HFFc6 (cell line): Measurements from ENCODE around the gene DSG2. TPM values are rescaled to one million over a fixed set of nuclear protein-coding genes. Genes with fewer than 3 reads are reported as not detected.
A peak's percentile ranks its signal among the peaks of the same experiment; 100 is the strongest.

Experiments
- DNase-seq: peaks from one replicate; pipeline ENCODE4 v3.0.0-alpha.2; 2018
- H3K27ac Mint-ChIP-seq: 2 replicates; pipeline ENCODE4 v1.8.0; 2020; ENCODE audit warnings: mild to moderate bottlenecking, mixed read lengths
- H3K27me3 Mint-ChIP-seq: 2 replicates; pipeline ENCODE4 v1.8.0; 2021; ENCODE audit warnings: mild to moderate bottlenecking, moderate library complexity, mixed read lengths; ENCODE audit not compliant: insufficient read depth
- H3K36me3 Mint-ChIP-seq: 2 replicates; pipeline ENCODE4 v1.8.0; 2021; ENCODE audit warnings: low read depth, mixed read lengths
- H3K4me1 Mint-ChIP-seq: 2 replicates; pipeline ENCODE4 v1.8.0; 2020; ENCODE audit warnings: low read depth, mixed read lengths
- H3K4me3 Mint-ChIP-seq: 2 replicates; pipeline ENCODE4 v1.8.0; 2020; ENCODE audit warnings: mild to moderate bottlenecking, moderate library complexity, mixed read lengths
- H3K9me3 Mint-ChIP-seq: 2 replicates; pipeline ENCODE4 v1.8.0; 2020; ENCODE audit warnings: mild to moderate bottlenecking, mixed read lengths
- CTCF ChIP-seq: fragments of 200-600 bp; sonication (generic); IDR thresholded peaks from 2 replicates; pipeline ENCODE4 v1.5.0; 2021; ENCODE audit warnings: antibody characterized with exemption, mild to moderate bottlenecking
- total RNA-seq, 6 experiments: library from RNA; stranded (reverse); fragmentation: NEBNext Ultra II Directional; extraction: Animal tissue kit (Norgen Biotek cat#: 25700); gene quantifications; 2 replicates in 1 of 6; 3 replicates in 5 of 6; pipeline ENCODE4 v1.2.3, GENCODE V29; 2021

Gene DSG2
- total RNA-seq, 6 experiments from 2014 or later = not detected

DNA sequence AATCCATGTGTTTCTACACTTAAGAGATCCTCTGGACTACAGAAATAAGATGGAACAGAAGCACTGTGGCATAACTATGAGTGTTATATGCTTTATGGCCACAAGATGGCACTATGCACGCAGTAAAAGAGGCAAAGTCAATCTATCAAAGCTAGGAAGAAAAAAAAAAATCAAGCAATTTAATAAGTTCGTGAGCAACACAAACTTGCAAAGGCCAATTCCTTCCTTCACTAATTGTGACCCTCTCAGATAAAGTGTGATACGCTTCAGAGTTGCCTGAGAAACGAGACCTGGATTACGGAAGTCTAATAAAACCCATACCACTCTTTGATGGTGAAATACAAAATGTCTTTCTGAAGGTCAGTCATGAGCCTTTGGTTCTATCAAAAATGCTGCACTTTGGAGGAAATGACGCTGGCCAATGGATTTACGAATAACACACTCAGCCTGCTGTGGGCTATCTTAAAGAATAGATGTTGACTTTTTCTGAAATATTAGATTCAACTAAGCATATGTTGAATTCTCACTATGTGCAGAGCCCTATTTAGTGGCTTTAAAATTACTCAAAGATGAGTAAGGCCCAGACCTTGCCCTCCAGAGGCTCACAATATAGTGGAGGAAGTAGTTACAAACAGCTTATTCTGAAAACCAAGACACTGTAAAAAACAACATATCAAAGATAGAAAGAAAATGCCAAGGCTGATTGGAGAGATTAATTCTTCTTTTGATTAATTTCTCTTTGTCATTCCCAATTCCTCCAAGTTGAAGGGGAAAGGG lies 58.2 kb downstream of the DSG2 start:
- Mint-ChIP-seq H3K27me3 (peaks cover 6% of the 10 kb centered on the region; the same call in 1 of the 2 replicates), H3K9me3 (no peaks in the 10 kb centered on the region), H3K4me3 (no peak overlapping the region), H3K4me1 (no peaks in the 10 kb centered on the region), H3K27ac (no peak overlapping the region), H3K36me3 (no peaks in the 10 kb centered on the region)
- TF ChIP-seq CTCF = peak; percentile 94
- peak; percentile 55 for DNase-seq

DNA sequence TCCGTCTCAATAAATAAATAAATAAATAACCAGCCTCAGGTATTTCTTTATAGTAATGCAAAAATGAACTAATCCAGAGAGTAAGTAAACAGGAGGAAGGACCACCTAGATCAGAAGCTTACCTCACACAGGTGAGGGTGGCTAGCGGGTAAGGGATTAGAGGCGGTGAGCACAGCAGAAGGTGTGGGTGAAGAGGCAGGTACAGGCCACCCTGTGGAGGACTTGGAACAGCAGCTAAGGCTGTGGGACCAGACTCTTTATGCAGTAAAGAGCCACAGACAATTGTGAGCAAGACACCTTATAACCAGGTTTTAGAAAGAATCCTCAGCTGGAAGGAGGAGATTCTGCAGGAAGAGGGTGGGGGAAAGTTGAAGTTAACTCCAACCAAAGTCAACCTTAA lies 59.5 kb downstream of the DSG2 start:
- H3K36me3 Mint-ChIP-seq = no peaks in the 10 kb centered on the region
- TF ChIP-seq CTCF = no peak
- H3K27me3 Mint-ChIP-seq = peaks cover 2% of the 10 kb centered on the region; the same call in 1 of the 2 replicates
- no peak overlapping the region for H3K27ac Mint-ChIP-seq
- DNase-seq = no peak
- H3K4me3 Mint-ChIP-seq = no peak overlapping the region
- H3K9me3 Mint-ChIP-seq = no peaks in the 10 kb centered on the region
- no peaks in the 10 kb centered on the region for H3K4me1 Mint-ChIP-seq

DNA sequence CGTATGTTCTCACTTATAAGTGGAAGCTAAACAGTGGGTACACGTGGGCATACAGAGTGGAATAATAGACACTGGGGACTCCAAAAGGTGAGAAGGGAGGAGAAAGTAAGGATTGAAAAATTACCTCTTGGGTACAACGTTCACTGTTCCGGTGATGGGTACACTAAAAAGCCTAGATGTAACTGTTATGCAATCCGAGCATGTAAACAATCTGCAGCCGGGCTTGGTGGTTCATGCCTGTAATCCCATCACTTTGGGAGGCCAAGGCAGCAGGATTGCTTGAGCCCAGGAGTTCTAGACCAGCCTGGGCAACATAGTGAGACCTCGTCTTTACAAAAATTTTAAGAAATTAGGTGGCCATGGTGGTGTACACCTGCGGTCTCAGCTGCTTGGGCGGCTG lies 60.6 kb downstream of the DSG2 start:
- H3K27me3 Mint-ChIP-seq = peaks cover 2% of the 10 kb centered on the region; the same call in 1 of the 2 replicates
- DNase-seq = no peak
- no peaks in the 10 kb centered on the region for H3K4me1 Mint-ChIP-seq
- no peak overlapping the region for H3K4me3 Mint-ChIP-seq
- H3K9me3 Mint-ChIP-seq = no peaks in the 10 kb centered on the region
- no peak for TF ChIP-seq CTCF
- no peaks in the 10 kb centered on the region for H3K36me3 Mint-ChIP-seq
- no peak overlapping the region for H3K27ac Mint-ChIP-seq

DNA sequence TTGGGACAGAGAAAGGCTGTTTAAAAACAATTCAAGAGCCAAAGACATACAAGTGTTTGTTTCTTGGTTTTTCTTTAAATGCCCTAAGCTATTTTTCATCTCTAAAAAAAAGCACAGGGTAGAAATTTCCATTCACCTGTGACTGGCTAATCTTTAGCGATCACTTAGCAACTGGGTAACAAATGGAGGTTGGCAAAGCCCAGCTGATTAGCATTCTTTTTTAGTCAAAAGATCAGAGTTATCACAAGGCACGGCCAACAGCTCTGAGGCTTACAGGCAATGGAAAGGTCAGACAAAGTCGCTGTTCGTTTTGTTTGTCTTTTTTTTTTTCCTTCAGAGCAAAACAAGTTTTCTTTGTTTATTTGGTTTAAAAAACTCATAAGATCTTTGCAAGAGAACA lies 64.7 kb downstream of the DSG2 start:
- Mint-ChIP-seq H3K9me3 (peaks cover 4% of the 10 kb centered on the region; the same call in 1 of the 2 replicates), H3K4me3 (no peak overlapping the region), H3K27me3 (no peaks in the 10 kb centered on the region), H3K36me3 (no peaks in the 10 kb centered on the region), H3K4me1 (no peaks in the 10 kb centered on the region), H3K27ac (no peak overlapping the region)
- no peak for DNase-seq
- no peak for TF ChIP-seq CTCF

GRCh38 chr18:31563778-31564177 lies 65.8 kb downstream of the DSG2 start:
- H3K27ac Mint-ChIP-seq = no peak overlapping the region
- H3K4me1 Mint-ChIP-seq = no peaks in the 10 kb centered on the region
- no peaks in the 10 kb centered on the region for H3K36me3 Mint-ChIP-seq
- peak; percentile 36; the same call in 1 of the 2 replicates for TF ChIP-seq CTCF
- no peaks in the 10 kb centered on the region for H3K27me3 Mint-ChIP-seq
- no peak for DNase-seq
- peaks cover 9% of the 10 kb centered on the region; the same call in 1 of the 2 replicates for H3K9me3 Mint-ChIP-seq
- no peak overlapping the region for H3K4me3 Mint-ChIP-seq
